Stimulated activated CD8-positive, alpha-beta memory T cell treated with anti-CD3 and anti-CD28 coated beads, Interleukin-7, amount 100 ng/mL, for 48 hours (primary cell): ENCODE results near the gene SLC25A39.
A peak's percentile ranks its signal among the peaks of the same experiment; 100 is the strongest.
"Not testable (repeated sequence)": the region's sequence is repeated elsewhere in the genome, so short reads cannot be mapped to it uniquely, and the experiment has no call there.

Experiments
- DNase-seq, 2 donors: peaks; one replicate each; pipeline ENCODE4 v3.0.0-alpha.2; 2020; ENCODE audit warnings: low read depth in 1 of 2; ENCODE audit errors: extremely low read depth in 1 of 2

Gene SLC25A39

DNA sequence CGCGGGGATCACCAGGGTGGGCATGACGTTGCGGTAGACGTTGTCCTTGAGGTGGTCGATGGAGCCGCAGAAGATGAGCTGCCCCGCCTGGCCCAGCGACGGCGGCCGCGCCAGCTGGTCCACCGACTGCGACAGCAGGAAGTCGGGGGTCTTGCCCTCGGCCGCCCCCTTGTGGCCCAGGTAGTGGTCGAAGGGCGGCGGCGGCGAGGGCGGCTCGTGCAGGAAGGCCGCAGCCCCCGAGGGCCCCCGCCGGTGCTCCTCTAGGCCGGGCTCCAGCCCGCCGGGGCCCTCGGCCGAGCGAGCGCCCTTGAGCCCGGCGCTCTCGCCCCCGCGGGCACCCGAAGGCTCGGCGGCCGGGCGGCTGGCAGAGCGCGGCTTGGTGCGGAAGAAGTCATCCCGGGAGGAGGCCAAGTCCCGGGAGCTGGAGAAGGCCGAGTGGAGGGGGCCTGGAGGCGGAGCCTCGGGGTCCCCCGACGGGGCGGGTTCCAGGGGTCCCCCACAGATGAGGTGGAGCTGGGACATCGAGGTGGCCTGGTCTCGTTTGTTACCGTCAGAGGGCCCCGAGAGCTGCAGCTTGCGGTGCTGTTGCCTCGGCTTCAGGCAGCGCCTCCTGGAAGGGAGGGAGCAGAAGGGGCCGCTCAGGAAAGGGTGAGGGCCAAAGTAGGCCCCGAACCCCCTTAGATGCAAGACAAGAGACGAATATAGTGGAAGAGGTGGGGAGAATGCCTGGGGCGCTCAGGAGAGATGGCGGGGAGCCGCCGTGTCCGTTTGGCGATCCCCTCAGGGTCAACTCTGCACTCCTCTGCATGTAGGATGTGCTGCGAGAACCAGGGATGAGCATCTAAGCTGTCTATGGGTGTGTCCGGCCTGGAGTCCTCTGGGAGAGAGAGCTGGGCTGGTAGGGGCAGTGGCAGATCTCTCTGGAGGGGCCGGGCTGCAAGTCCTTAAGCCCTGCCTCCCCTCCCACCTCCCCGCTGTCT lies 30.2 kb upstream of the SLC25A39 start:
- peak in 1 of 2 donors; percentile 44 for DNase-seq

GRCh38 chr17:44353672-44354331 lies 29.2 kb upstream of the SLC25A39 start:
- DNase-seq = no peak

- DNase-seq = no peak
Measured at GRCh38 chr17:44352828-44353671, 28.4 kb upstream of the SLC25A39 start.

- no peak for DNase-seq
Measured at GRCh38 chr17:44351961-44352827, 27.6 kb upstream of the SLC25A39 start.

- DNase-seq = no peak
Measured at GRCh38 chr17:44351464-44351863, 26.8 kb upstream of the SLC25A39 start.

GRCh38 chr17:44350733-44351226 lies 26.2 kb upstream of the SLC25A39 start:
- DNase-seq = peak; percentile 47 to 56

- DNase-seq = no peak
Measured at GRCh38 chr17:44349553-44350070, 25.0 kb upstream of the SLC25A39 start.

DNA sequence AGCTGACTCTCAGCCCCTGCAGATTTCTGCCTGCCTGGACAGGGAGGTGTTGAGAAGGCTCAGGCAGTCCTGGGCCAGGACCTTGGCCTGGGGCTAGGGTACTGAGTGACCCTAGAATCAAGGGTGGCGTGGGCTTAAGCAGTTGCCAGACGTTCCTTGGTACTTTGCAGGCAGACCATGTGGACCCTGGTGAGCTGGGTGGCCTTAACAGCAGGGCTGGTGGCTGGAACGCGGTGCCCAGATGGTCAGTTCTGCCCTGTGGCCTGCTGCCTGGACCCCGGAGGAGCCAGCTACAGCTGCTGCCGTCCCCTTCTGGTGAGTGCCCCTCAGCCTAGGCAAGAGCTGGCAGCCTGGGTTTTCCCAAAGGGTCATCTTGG lies 24.4 kb upstream of the SLC25A39 start:
- DNase-seq = no peak

GRCh38 chr17:44348234-44348987 lies 23.8 kb upstream of the SLC25A39 start:
- no peak for DNase-seq

- not testable (repeated sequence) for DNase-seq
Measured at GRCh38 chr17:44347206-44348055, 22.8 kb upstream of the SLC25A39 start.

DNA sequence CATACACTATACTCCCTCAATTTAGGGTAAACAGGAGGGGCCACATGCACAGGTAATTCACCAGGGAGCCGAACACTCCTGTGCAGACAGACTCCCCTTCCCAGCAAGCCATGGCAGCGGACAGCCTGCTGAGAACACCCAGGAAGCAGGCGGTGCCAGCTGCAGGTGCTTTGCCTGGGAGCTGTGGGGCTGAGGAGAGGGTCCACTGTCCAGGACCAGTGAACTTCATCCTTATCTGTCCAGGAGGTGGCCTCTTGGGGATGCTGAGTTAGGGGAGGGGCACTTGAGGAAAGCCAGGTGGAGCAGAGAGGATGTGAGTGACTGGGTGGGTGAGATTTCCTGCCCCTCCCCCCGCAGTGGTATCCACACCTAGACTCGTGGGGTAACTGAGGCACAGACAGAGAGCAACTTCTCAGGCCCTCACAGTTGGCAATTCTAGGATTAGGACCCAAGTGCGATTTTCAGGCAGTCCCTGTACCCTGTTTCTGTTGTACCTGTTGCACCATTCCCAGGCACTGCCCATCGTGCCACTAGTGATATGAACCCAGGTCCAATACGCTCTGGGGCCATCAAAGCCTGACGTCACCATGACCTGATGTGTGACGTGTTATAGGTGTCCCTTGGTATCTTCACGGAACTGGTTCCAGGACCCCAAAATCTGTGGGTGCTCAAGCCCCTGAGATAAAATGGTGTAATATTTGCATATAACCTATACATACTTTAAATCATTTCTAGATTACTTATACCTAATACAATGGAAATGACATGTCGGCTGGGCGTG lies 21.6 kb upstream of the SLC25A39 start:
- DNase-seq = no peak

DNA sequence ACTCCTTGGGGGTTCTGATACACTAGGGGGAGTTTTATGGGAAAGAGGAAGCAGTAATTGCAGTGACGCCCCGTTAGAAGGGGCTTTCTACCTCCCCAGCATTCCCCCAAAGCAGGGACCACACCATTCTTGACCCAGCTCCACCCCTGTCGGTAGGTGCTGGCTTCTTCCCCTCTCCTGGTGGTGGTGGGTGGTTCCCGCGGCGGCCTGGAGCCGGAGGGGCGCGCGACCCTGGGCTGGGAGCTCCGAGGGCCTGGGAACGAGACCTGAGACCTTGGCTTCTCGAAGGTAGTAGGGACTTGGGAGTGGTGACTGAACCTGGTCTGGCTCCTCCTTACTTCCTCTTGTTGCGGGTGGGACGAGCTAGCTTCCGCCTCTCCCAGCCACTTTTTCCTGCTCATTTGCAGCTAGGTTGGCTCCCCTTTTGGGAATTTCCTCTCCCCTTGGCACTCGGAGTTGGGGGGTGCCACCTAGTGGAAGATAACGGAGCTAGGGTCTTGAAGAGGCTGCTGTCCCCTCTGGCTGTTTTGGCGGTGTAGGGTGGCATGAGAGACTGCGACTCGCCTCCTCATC lies 20.9 kb upstream of the SLC25A39 start:
- no peak for DNase-seq

- DNase-seq = peak; percentile 60 to 85
Measured at GRCh38 chr17:44344939-44345453, 20.4 kb upstream of the SLC25A39 start, which contains the start of gene GRN. Gene GRN, plus strand, starts transcription at chr17:44345302. Its CDS starts 3,863 bp downstream, at chr17:44349165.

GRCh38 chr17:44343510-44344209 lies 19.0 kb upstream of the SLC25A39 start:
- no peak for DNase-seq

- DNase-seq = not testable (repeated sequence)
Measured at GRCh38 chr17:44340553-44340952, 15.9 kb upstream of the SLC25A39 start.

- DNase-seq = no peak
Measured at GRCh38 chr17:44338702-44339101, 14.1 kb upstream of the SLC25A39 start.
